HG03460 (cell line): ENCODE measurements around the gene IQGAP2.
"Not testable (repeated sequence)": the region's sequence is repeated elsewhere in the genome, so short reads cannot be mapped to it uniquely, and the experiment has no call there.

ENCODE experiments used
- ATAC-seq: cut with Tn5 transposase; IDR thresholded peaks from one replicate; pipeline ENCODE4 v1.9.1; 2021; ENCODE audit not compliant: unreplicated experiment

Gene IQGAP2

DNA sequence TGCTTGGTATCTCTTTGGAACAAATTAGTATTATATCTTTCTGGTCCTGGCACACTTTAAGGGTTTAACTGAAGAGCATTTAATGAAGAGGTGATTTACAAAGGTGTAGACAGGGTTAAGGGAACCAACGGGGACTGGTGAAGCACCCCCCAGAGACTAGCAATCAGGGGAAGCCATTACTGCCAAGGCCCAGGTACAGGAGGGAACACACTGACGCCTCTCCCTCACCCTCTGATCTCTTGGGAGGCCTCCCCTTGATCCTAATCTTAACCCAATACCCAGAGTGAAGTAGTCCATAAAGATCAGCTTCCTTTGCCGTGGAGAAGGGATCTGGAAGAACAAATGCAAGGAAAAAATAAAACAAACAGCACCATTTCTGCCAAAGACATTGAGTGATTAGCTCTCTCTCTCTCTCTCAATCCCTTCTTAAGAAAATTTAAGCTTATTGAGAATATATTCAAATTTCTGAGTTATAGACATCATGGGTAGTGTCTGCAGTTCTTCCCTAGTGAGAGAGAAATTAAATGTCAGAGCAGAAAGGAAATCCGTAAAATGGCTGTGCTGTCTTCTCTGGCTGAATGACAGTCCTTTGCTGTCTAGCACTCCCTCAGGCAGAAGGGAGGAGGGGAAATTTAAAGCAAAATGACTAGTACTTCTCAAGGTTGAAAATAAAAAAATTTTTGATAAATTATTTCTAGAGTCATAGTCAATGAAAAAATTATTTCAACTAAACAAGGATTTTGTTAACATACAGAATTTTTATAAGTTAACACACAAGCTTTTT, 332.9 kb downstream of the IQGAP2 start:
- ATAC-seq: no peak

DNA sequence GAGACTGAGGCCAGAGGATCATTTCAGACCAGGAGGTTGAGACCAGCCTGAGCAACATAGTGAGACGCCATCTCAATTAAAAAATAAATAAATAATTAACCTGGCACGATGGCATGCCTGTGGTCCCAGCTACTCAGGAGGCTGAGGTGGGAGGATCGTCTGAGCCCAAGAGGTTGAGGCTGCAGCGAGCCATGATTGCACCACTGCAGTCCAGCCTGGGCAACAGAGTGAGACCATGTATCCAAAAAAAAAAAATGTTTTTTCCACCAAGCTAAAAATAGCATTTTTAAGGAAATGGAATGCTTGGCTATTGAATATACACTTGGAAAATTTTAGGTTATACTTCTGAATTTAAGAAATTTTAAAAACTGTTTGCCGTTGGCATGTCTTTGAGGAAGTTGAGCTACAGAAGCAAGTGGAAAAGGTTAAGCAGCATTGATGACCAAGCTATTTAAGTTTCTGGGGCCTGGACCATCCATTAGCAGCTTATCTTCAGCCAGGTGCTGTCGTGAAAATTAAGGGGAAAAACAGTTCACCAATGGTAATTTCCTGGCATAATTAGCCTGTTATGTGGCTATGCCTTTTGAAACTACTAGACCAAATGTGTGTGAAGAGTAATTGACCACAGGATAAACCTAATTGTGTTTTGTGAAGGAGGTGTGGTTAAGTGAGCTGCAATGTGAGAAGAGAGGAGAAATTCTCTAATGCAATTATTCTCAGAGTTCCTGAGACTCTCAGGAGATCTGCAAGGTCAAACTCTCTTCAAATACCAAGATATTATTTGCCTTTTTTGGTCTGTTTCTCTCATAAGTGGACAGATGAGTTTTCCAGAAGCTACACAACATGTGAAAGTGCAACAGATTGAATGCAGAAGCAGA, 333.8 kb downstream of the IQGAP2 start:
- ATAC-seq: peak; percentile 35

DNA sequence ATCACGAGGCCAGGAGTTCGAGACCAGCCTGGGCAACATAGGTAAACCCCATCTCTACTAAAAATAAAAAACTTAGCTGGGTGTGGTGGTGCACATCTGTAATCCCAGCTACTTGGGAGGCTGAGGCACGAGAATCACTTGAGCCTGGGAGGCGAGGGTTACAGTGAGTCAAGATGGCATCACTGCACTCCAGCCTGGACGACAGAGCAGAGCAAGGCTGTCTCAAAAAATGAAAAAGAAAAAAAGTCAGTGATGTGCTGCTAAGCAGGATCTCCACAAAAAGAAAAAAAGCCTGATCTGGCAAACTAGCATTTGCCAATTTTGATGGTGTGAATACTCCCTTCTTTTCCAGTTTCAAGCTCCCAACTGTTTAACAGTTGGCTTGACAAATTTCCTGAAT, 334.8 kb downstream of the IQGAP2 start:
- ATAC-seq: no peak

DNA sequence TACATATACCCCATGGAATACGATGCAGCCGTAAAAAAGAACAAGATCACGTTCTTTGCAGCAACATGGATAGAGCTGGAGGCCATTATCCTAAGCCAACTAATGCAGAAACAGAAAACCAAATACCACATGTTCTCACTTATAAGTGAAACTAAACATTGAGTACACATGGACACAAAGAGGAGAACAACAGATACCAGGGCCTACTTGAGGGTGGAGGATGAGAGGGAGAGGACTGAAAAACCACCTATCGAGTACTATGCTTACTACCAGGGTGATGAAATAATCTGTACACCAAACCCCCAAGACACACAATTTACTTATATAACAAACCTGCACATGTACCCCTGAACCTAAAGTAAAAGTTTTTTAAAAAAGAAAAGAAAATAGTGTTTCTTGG, 338.4 kb downstream of the IQGAP2 start:
- ATAC-seq: not testable (repeated sequence)

DNA sequence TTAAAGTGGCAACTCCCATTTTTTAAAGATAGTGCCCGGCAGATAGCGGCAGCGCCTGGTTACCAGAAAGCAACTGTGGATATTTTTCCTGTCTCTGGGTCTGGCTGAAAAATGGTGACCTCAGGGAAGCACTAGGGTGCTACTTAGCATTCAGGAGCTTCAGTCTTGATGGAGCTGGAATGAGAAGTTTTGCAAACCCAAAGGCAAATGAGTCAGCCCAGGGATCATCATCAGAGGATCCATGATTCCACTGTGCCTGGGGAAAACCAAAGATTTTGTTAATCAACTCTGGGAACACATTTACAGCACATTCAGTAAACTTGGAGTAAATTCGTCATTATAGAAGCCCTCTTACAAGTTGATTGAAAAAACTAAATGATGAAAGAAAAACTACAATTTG, 339.5 kb downstream of the IQGAP2 start:
- ATAC-seq: no peak

DNA sequence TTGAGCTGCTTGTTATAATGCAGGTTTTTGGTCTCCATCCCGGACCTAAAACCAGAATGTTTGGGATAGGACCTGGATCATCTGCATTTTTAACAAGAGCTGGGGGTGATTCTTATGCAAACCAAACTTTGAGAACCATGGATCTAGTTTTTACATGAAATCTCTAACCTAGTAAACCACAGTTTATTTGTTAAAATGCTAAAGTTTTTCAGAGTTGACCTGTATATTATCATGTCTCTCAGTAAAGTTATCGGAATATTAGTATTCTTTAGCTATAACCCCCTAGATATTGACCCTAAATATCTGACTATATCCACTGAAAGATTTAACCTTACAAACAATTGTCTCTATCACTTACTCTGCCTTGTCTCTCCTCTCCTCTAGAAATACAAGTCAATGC, 341.5 kb downstream of the IQGAP2 start:
- ATAC-seq: no peak

DNA sequence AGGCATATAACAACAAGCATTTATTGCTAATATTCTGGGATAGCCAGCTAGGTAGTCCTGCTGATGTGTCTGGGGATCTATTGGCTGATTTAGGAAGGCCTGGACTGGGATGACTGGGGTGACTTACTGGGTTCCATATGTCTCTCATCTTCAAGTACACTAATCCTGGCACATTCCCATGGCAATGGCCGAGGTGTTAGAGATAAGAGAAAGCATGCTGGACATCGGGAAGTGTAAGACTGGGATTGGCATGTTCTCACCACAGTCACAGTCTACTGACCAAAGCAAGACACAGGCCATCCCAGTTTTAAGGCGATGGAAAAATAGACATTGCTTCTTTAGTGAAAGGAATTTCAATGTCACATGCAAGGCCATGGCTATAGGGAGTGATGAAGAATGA, 342.6 kb downstream of the IQGAP2 start:
- no peak for ATAC-seq

DNA sequence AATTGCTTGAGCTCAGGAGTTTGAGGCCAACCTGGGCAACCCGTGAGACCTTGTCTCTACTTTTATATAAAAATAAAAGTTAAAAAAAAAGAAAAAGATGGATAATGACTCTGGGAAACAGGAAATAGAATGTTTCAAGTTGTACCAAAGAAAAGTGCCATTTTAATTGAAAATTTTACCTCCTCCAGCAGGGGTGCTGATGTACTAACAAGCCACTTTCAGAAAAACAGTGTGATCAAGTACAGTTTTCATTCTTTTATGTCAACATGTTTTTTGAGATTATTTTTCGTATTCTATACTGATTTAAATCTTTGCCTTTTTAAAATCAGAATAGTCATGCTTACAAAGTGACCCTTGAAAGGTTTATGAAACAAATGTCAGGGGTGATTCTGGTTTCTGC, 343.6 kb downstream of the IQGAP2 start:
- ATAC-seq: no peak

DNA sequence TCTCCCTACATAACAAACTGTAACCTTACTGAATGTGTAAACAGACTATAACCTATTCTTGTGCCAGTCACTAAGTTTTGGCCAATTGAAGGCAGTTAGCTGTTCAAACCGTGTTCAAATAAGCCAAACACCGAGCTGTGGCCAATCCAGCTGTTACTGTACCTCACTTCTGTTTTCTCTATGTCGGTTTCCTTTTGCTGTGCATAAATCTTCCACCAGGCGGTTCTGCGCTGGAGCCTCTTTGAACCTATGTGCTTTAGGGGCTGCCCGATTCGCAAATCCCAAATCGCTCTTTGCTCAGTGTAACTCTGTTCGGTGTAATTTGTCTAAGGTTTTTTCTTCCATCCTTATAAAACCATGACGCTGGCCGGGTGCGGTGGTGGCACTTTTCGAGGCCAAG, 344.6 kb downstream of the IQGAP2 start:
- no peak for ATAC-seq

DNA sequence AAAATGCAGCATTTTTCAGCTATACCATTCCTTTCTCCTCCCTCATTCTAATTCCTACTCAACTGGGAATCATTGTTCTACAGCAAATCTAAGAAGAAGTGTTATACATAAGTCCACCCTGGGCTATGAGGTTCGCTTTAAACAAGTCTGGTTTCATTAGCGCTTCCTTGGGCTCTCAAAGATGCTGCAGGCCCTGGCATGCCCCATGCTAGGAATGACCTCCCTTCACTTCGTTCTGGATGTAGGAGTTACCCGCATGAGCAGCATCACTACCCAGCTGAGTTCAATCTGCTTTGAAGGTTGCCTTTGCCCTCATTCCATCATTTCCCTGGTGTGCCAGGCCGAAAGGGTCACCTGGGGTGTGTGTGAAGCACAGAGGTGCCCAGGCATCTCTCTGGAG, 348.2 kb downstream of the IQGAP2 start:
- no peak for ATAC-seq

DNA sequence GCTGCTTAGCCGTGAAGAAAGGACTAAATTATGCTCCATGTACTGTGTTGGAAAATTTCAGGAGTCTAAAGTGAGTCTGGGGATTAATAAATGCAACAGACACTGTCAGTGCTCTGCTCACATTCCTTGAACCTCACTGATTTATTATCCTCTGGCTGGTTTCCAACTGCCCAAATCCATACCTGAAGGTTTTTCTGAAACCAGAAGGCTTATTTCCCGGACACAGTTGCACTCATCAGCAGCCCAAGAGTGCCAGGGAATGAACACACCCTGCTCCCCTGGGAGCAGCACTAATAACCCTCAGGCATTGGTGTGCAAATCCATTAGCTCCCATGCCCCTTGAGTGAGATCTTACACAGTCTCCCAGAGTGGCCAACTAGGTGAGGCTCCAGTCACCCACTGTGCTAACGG, 351.6 kb downstream of the IQGAP2 start:
- ATAC-seq: no peak

DNA sequence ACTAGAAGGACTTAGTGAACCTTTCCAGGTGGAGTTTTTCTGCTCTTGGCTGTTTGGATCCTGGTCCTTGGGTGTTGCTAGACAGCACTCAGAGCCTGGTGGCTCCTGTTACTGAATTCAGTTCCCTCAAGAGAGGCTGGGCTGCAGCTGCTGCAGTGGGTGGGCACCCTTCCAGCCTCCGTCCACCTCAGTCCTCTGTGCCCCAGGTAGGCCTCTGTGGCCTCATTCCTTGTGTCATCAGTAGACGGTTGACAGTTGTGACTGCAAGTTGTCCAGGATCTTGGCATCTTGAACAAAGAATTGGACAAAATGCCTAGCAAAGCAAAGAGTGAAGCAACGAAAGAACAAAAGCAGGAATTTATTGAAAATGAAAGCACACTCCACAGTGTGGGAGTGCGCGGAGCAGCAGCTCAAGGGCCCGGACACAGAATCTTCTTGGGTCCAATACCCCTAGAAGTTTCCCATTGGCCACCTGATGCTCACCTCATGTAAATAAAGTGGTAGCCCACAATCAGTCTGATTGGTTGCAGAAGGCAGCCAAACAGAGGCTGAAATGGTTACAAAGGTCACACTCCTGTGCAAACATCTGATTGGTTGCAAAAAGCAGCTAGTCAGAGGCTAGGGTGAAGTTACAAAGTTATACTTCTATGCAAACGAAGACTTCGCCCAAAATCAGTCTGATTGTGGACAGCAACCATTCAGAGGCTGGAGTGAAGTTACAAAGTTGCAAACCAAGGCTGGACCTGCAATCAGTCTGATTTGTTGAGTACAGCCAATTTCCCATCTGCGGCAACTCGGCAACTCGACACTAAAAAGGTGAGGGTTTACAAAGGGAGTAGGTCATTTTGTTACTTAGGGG, 352.9 kb downstream of the IQGAP2 start:
- no peak for ATAC-seq

DNA sequence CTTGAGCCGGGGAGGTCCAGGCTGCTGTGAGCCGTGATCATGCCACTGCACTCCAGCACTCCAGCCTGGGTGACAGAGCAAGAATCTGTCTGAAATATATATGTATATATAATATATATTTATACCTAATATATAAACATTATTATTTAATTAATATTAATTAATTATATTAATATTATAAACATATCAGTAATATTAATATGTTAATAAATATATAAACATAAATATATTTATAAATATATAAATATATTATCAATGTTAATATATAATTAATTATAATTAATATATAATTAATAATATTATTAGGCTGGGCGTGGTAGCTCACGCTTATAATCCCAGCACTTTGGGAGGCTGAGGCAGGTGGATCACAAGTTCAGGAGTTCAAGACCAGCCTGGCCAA, 354.0 kb downstream of the IQGAP2 start:
- no peak for ATAC-seq
